HEK293T (cell line): ENCODE measurements around the gene PXDN.

Source experiments
- ARNT ChIP-seq: fragments of 450-650 bp; IDR thresholded peaks from 2 replicates; pipeline ENCODE4 v1.6.1; 2017; ENCODE audit warnings: mild to moderate bottlenecking
- FOXK2 ChIP-seq: fragments of 450-650 bp; IDR thresholded peaks from 2 replicates; pipeline ENCODE4 v1.6.1; 2016; ENCODE audit warnings: mild to moderate bottlenecking
- SUZ12 ChIP-seq: fragments of 450-650 bp; IDR thresholded peaks from 2 replicates; pipeline ENCODE4 v1.6.1; 2016; ENCODE audit warnings: mild to moderate bottlenecking

GRCh38 chr2:1717113-1717512, 27.2 kb downstream of the PXDN start:
- TF ChIP-seq FOXK2 (no peak), SUZ12 (no peak), ARNT (no peak)
